Breast epithelium (tissue), 4 donors: ENCODE data around the gene HERC6. TPM values are rescaled to one million over a fixed set of nuclear protein-coding genes. Genes with fewer than 3 reads are reported as not detected.

Experiments
- DNase-seq, 2 donors: peaks; one replicate each; pipeline ENCODE4 v3.0.0-alpha.2; 2019; ENCODE audit warnings: low spot score in 2 of 2
- H3K27ac ChIP-seq, 2 donors: fragments of 200-600 bp; sonication (generic) in 1 of 2; one replicate each; pipeline ENCODE4 v1.5.1; 2016 to 2019; ENCODE audit warnings: mild to moderate bottlenecking in 1 of 2
- H3K27me3 ChIP-seq, 2 donors: fragments of 200-600 bp; sonication (generic) in 1 of 2; one replicate each; pipeline versions ENCODE4 v1.5.1 to v1.6.0; 2017 to 2019; ENCODE audit warnings: control low read depth in 1 of 2, mild to moderate bottlenecking in 1 of 2
- H3K36me3 ChIP-seq: fragments of 200-600 bp; one replicate; pipeline ENCODE4 v1.5.1; 2019
- H3K4me1 ChIP-seq, 2 donors: fragments of 200-600 bp; sonication (generic); one replicate each; pipeline ENCODE4 v1.5.1; 2016 to 2019; ENCODE audit warnings: control low read depth in 1 of 2
- H3K4me3 ChIP-seq, 3 donors: fragments of 200-600 bp; sonication (generic); 1 replicate in 2 of 3; 2 replicates in 1 of 3; pipeline ENCODE4 v1.5.1; 2016 to 2019; ENCODE audit warnings: mild to moderate bottlenecking in 3 of 3, moderate library complexity in 2 of 3
- H3K9me3 ChIP-seq, 2 donors: fragments of 200-600 bp; sonication (generic) in 1 of 2; one replicate each; pipeline ENCODE4 v1.5.1; 2016 to 2019; ENCODE audit warnings: control low read depth in 1 of 2
- POLR2A ChIP-seq: fragments of 450-650 bp; IDR thresholded peaks from one replicate; pipeline ENCODE4 v1.6.1; 2016; ENCODE audit warnings: antibody characterized with exemption, mild to moderate bottlenecking, moderate library complexity
- POLR2AphosphoS5 ChIP-seq, 3 donors: sonication (generic); formaldehyde crosslinking; IDR thresholded peaks; one replicate each; pipeline ENCODE4 v1.6.1; 2017; ENCODE audit warnings: antibody characterized with exemption in 3 of 3
- intact Hi-C: fragments of 100-400 bp; cut with DNase I; formaldehyde crosslinking; loops from one replicate; pipeline ENCODE4 v1.15.1; 2023; ENCODE audit warnings: low total_unique reads
- total RNA-seq, 3 donors: library from RNA; depleted of rRNA; stranded (reverse); fragments of >200 nt; gene quantifications; one replicate each; pipeline ENCODE4 v1.1.0, GENCODE V29; 2016
- TF ChIP-seq, protein P1 (sequence below), 3 donors: fragments of 450-650 bp; IDR thresholded peaks; one replicate each; pipeline ENCODE4 v1.5.1; 2016 to 2017; ENCODE audit warnings: antibody characterized with exemption in 3 of 3, mild to moderate bottlenecking in 3 of 3, moderate library complexity in 3 of 3

Gene HERC6
- total RNA-seq, 3 donors from 2014 or later = 2.6 to 19.0 (median 5.2) TPM

DNA sequence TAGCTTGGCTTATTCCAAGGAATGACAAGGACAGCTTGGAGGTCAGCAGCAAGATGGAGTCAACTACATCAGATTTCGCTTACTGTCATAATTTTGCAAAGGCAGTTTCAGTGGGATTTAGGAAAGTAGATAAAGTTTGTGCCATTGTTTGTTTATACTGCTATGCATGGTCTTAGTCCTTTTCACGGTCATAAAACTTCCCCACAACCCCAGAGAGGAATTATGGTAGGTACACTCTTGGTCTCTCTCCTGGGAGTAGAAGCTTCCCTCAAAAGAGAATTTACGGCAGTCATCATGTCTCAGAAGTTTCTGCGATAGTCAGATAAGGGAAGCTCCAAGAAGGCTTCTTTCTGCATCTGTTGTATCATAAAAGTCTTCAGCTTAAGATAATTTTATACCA, 27.9 kb upstream of the HERC6 start:
- intact Hi-C loops = no loop called here
- no peak overlapping the region for H3K27ac ChIP-seq
- no peaks in the 10 kb centered on the region for H3K4me1 ChIP-seq
- no peak overlapping the region for H3K4me3 ChIP-seq
- DNase-seq = no peak
- no peaks in the 10 kb centered on the region for H3K27me3 ChIP-seq
- no peak for TF ChIP-seq POLR2AphosphoS5 (IDR thresholded peaks at IDR 0.05)
- TF ChIP-seq, protein P1, sequence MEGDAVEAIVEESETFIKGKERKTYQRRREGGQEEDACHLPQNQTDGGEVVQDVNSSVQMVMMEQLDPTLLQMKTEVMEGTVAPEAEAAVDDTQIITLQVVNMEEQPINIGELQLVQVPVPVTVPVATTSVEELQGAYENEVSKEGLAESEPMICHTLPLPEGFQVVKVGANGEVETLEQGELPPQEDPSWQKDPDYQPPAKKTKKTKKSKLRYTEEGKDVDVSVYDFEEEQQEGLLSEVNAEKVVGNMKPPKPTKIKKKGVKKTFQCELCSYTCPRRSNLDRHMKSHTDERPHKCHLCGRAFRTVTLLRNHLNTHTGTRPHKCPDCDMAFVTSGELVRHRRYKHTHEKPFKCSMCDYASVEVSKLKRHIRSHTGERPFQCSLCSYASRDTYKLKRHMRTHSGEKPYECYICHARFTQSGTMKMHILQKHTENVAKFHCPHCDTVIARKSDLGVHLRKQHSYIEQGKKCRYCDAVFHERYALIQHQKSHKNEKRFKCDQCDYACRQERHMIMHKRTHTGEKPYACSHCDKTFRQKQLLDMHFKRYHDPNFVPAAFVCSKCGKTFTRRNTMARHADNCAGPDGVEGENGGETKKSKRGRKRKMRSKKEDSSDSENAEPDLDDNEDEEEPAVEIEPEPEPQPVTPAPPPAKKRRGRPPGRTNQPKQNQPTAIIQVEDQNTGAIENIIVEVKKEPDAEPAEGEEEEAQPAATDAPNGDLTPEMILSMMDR (IDR thresholded peaks at IDR 0.05) = no peak
- no peak for TF ChIP-seq POLR2A
- peaks cover 0 to 3% of the 10 kb centered on the region in 2 donors for H3K9me3 ChIP-seq
- no peaks in the 10 kb centered on the region for H3K36me3 ChIP-seq

GRCh38 chr4:88352062-88352740, 26.5 kb upstream of the HERC6 start:
- peaks cover 0 to 3% of the 10 kb centered on the region in 2 donors for H3K9me3 ChIP-seq
- TF ChIP-seq POLR2A (no peak), POLR2AphosphoS5 (IDR thresholded peaks at IDR 0.05) (no peak)
- TF ChIP-seq, protein P1 (IDR thresholded peaks at IDR 0.05) = no peak
- no peaks in the 10 kb centered on the region for H3K4me1 ChIP-seq
- intact Hi-C loops = no loop called here
- no peak overlapping the region for H3K27ac ChIP-seq
- no peak overlapping the region for H3K4me3 ChIP-seq
- no peaks in the 10 kb centered on the region for H3K36me3 ChIP-seq
- no peaks in the 10 kb centered on the region for H3K27me3 ChIP-seq
- no peak for DNase-seq

DNA sequence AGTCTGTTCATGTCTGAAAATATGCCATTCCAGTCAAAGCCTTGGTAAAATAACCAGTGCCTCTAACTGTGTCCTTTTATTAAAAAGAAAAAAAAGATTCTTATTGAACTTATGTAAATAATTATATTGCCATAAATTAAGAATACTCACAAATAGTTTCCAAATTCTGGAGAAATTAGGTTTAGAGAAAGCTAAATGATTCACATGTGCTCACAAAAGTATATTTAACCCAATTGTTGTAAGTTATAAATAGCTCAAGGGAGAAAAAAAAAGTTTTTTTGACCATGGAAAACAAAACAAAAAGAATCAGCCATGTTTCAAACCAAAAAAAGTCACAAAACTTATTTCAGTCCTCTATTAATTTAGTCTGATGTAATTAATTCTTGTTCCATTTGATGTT, 25.3 kb upstream of the HERC6 start:
- Histone ChIP-seq H3K27me3 (no peaks in the 10 kb centered on the region), H3K27ac (no peak overlapping the region), H3K9me3 (peaks cover 0 to 3% of the 10 kb centered on the region in 2 donors), H3K4me3 (no peak overlapping the region), H3K4me1 (no peaks in the 10 kb centered on the region), H3K36me3 (no peaks in the 10 kb centered on the region)
- intact Hi-C loops = no loop called here
- no peak for DNase-seq
- TF ChIP-seq, protein P1 (IDR thresholded peaks at IDR 0.05) = no peak
- TF ChIP-seq POLR2A = no peak

DNA sequence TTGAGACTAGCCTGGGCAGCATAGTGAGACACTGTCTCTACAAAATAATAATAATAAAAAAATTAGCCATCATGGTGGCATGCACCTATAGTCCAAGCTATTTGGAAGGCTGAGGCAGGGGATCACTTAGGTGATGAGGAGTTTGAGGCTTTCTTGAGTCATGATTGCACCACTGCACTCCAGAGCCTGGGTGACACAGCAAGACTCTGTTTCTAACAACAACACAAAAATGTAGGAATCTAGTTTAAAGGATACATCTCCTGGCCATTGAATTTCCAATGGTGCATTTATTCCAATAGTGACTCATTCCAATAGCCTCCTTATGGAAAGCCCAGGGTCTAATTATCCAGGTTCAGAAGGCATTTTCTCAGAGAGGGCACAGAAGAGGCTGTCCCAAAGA, 21.9 kb upstream of the HERC6 start:
- TF ChIP-seq POLR2AphosphoS5 (IDR thresholded peaks at IDR 0.05) = no peak
- no peak for TF ChIP-seq POLR2A
- TF ChIP-seq, protein P1 (IDR thresholded peaks at IDR 0.05) = no peak
- Histone ChIP-seq H3K4me1 (no peaks in the 10 kb centered on the region), H3K27ac (no peak overlapping the region), H3K4me3 (no peak overlapping the region), H3K36me3 (no peaks in the 10 kb centered on the region), H3K9me3 (peaks cover 0 to 3% of the 10 kb centered on the region in 2 donors), H3K27me3 (no peaks in the 10 kb centered on the region)
- no peak for DNase-seq
- intact Hi-C loops = no loop called here

DNA sequence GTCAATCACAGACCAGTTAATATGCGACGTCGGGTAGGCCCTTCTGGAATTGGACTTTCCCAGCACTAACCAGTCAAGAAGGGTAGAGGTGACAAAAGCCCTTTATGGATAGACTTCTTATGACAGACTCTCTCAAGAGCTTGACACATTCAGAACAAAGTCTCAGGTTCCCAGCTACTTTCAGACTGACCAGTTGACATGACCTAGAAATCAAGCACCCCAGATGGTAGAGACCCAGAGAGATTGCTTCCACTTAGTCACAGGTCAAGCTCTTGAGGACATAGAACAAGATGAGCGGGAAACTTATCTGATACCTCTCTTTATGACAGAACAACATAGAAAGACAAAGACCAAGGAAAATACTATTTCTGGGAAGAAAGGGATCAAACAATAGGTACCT, 21.4 kb upstream of the HERC6 start:
- H3K36me3 ChIP-seq = no peaks in the 10 kb centered on the region
- H3K9me3 ChIP-seq = peaks cover 0 to 3% of the 10 kb centered on the region in 2 donors
- H3K4me3 ChIP-seq = no peak overlapping the region
- TF ChIP-seq POLR2A = no peak
- TF ChIP-seq, protein P1 (IDR thresholded peaks at IDR 0.05) = no peak
- TF ChIP-seq POLR2AphosphoS5 (IDR thresholded peaks at IDR 0.05) = no peak
- no peaks in the 10 kb centered on the region for H3K4me1 ChIP-seq
- no peak for DNase-seq
- intact Hi-C loops = no loop called here
- no peak overlapping the region for H3K27ac ChIP-seq
- H3K27me3 ChIP-seq = no peaks in the 10 kb centered on the region
